Measurements from ENCODE around the gene DUSP5. TPM values are rescaled to one million over a fixed set of nuclear protein-coding genes. Genes with fewer than 3 reads are reported as not detected.
"Not testable (repeated sequence)": the region's sequence is repeated elsewhere in the genome, so short reads cannot be mapped to it uniquely, and the experiment has no call there.

DUSP5 gene
- total RNA-seq, 1 donor from 2014 or later: 5.2 TPM

- Histone ChIP-seq H3K4me1 (ENCODE audit: control insufficient read depth in 3 of 3, insufficient read depth in 3 of 3, low read length in 3 of 3) (peaks cover 0 to 8% (median 0%) of the 10 kb centered on the region in 3 donors), H3K27me3 (ENCODE audit: control insufficient read depth in 3 of 3, insufficient read depth in 3 of 3, low read length in 3 of 3) (peaks cover 15 to 31% (median 24%) of the 10 kb centered on the region in 3 donors), H3K9ac (ENCODE audit: low read depth in 1 of 3, low read length in 3 of 3) (no peak overlapping the region), H3K4me3 (ENCODE audit: low read length in 3 of 3) (no peak overlapping the region), H3K36me3 (ENCODE audit: control insufficient read depth in 3 of 3, insufficient read depth in 3 of 3, low read length in 3 of 3) (no peaks in the 10 kb centered on the region), H3K9me3 (ENCODE audit: control insufficient read depth in 3 of 3, low read length in 3 of 3) (no peaks in the 10 kb centered on the region), H3K27ac (ENCODE audit: low read depth, low read length) (no peak overlapping the region)
Measured at GRCh38 chr10:110528224-110528996, 30.7 kb downstream of the DUSP5 start.

GRCh38 chr10:110528997-110529524 lies 31.4 kb downstream of the DUSP5 start:
- H3K27ac ChIP-seq (ENCODE audit: low read depth, low read length); H3K4me3 ChIP-seq (ENCODE audit: low read length in 3 of 3); H3K9ac ChIP-seq (ENCODE audit: low read depth in 1 of 3, low read length in 3 of 3); H3K36me3 ChIP-seq (ENCODE audit: control insufficient read depth in 3 of 3, insufficient read depth in 3 of 3, low read length in 3 of 3); H3K9me3 ChIP-seq (ENCODE audit: control insufficient read depth in 3 of 3, low read length in 3 of 3); H3K4me1 ChIP-seq (ENCODE audit: control insufficient read depth in 3 of 3, insufficient read depth in 3 of 3, low read length in 3 of 3): not testable (repeated sequence)
- H3K27me3 ChIP-seq (ENCODE audit: control insufficient read depth in 3 of 3, insufficient read depth in 3 of 3, low read length in 3 of 3): peaks cover 15 to 31% (median 24%) of the 10 kb centered on the region in 3 donors

GRCh38 chr10:110529596-110530011 lies 31.9 kb downstream of the DUSP5 start:
- H3K9me3 ChIP-seq (ENCODE audit: control insufficient read depth in 3 of 3, low read length in 3 of 3): no peaks in the 10 kb centered on the region
- no peaks in the 10 kb centered on the region for H3K36me3 ChIP-seq (ENCODE audit: control insufficient read depth in 3 of 3, insufficient read depth in 3 of 3, low read length in 3 of 3)
- no peak overlapping the region for H3K27ac ChIP-seq (ENCODE audit: low read depth, low read length)
- H3K4me1 ChIP-seq (ENCODE audit: control insufficient read depth in 3 of 3, insufficient read depth in 3 of 3, low read length in 3 of 3): peaks cover 0 to 8% (median 0%) of the 10 kb centered on the region in 3 donors
- no peak overlapping the region for H3K9ac ChIP-seq (ENCODE audit: low read depth in 1 of 3, low read length in 3 of 3)
- peaks cover 15 to 31% (median 24%) of the 10 kb centered on the region in 3 donors for H3K27me3 ChIP-seq (ENCODE audit: control insufficient read depth in 3 of 3, insufficient read depth in 3 of 3, low read length in 3 of 3)
- no peak overlapping the region for H3K4me3 ChIP-seq (ENCODE audit: low read length in 3 of 3)

GRCh38 chr10:110530131-110530831 lies 32.6 kb downstream of the DUSP5 start:
- Histone ChIP-seq H3K27me3 (ENCODE audit: control insufficient read depth in 3 of 3, insufficient read depth in 3 of 3, low read length in 3 of 3) (peaks cover 15 to 33% (median 27%) of the 10 kb centered on the region in 3 donors), H3K9ac (ENCODE audit: low read depth in 1 of 3, low read length in 3 of 3) (peak overlapping the region in 1 of 3 donors; percentile 45), H3K36me3 (ENCODE audit: control insufficient read depth in 3 of 3, insufficient read depth in 3 of 3, low read length in 3 of 3) (no peaks in the 10 kb centered on the region), H3K9me3 (ENCODE audit: control insufficient read depth in 3 of 3, low read length in 3 of 3) (no peaks in the 10 kb centered on the region), H3K4me1 (ENCODE audit: control insufficient read depth in 3 of 3, insufficient read depth in 3 of 3, low read length in 3 of 3) (peaks cover 0 to 8% (median 0%) of the 10 kb centered on the region in 3 donors), H3K27ac (ENCODE audit: low read depth, low read length) (no peak overlapping the region), H3K4me3 (ENCODE audit: low read length in 3 of 3) (no peak overlapping the region)

- Histone ChIP-seq H3K27ac (ENCODE audit: low read depth, low read length) (no peak overlapping the region), H3K9ac (ENCODE audit: low read depth in 1 of 3, low read length in 3 of 3) (no peak overlapping the region), H3K4me3 (ENCODE audit: low read length in 3 of 3) (no peak overlapping the region), H3K9me3 (ENCODE audit: control insufficient read depth in 3 of 3, low read length in 3 of 3) (no peaks in the 10 kb centered on the region), H3K36me3 (ENCODE audit: control insufficient read depth in 3 of 3, insufficient read depth in 3 of 3, low read length in 3 of 3) (no peaks in the 10 kb centered on the region), H3K4me1 (ENCODE audit: control insufficient read depth in 3 of 3, insufficient read depth in 3 of 3, low read length in 3 of 3) (peaks cover 0 to 12% (median 0%) of the 10 kb centered on the region in 3 donors), H3K27me3 (ENCODE audit: control insufficient read depth in 3 of 3, insufficient read depth in 3 of 3, low read length in 3 of 3) (peaks cover 20 to 41% (median 27%) of the 10 kb centered on the region in 3 donors)
Measured at GRCh38 chr10:110531687-110532086, 34.0 kb downstream of the DUSP5 start.

GRCh38 chr10:110532628-110533027 lies 34.9 kb downstream of the DUSP5 start:
- Histone ChIP-seq H3K4me1 (ENCODE audit: control insufficient read depth in 3 of 3, insufficient read depth in 3 of 3, low read length in 3 of 3) (peaks cover 0 to 12% (median 0%) of the 10 kb centered on the region in 3 donors), H3K27me3 (ENCODE audit: control insufficient read depth in 3 of 3, insufficient read depth in 3 of 3, low read length in 3 of 3) (peaks cover 20 to 41% (median 27%) of the 10 kb centered on the region in 3 donors)
- not testable (repeated sequence) for H3K36me3 ChIP-seq (ENCODE audit: control insufficient read depth in 3 of 3, insufficient read depth in 3 of 3, low read length in 3 of 3); H3K9ac ChIP-seq (ENCODE audit: low read depth in 1 of 3, low read length in 3 of 3); H3K4me3 ChIP-seq (ENCODE audit: low read length in 3 of 3); H3K27ac ChIP-seq (ENCODE audit: low read depth, low read length); H3K9me3 ChIP-seq (ENCODE audit: control insufficient read depth in 3 of 3, low read length in 3 of 3)

GRCh38 chr10:110533149-110533548 lies 35.4 kb downstream of the DUSP5 start:
- no peaks in the 10 kb centered on the region for H3K9me3 ChIP-seq (ENCODE audit: control insufficient read depth in 3 of 3, low read length in 3 of 3)
- peaks cover 0 to 12% (median 0%) of the 10 kb centered on the region in 3 donors for H3K4me1 ChIP-seq (ENCODE audit: control insufficient read depth in 3 of 3, insufficient read depth in 3 of 3, low read length in 3 of 3)
- peaks cover 16 to 38% (median 27%) of the 10 kb centered on the region in 3 donors for H3K27me3 ChIP-seq (ENCODE audit: control insufficient read depth in 3 of 3, insufficient read depth in 3 of 3, low read length in 3 of 3)
- no peak overlapping the region for H3K4me3 ChIP-seq (ENCODE audit: low read length in 3 of 3)
- no peak overlapping the region for H3K9ac ChIP-seq (ENCODE audit: low read depth in 1 of 3, low read length in 3 of 3)
- no peak overlapping the region for H3K27ac ChIP-seq (ENCODE audit: low read depth, low read length)
- H3K36me3 ChIP-seq (ENCODE audit: control insufficient read depth in 3 of 3, insufficient read depth in 3 of 3, low read length in 3 of 3): no peaks in the 10 kb centered on the region

- Histone ChIP-seq H3K27ac (ENCODE audit: low read depth, low read length) (no peak overlapping the region), H3K9ac (ENCODE audit: low read depth in 1 of 3, low read length in 3 of 3) (no peak overlapping the region), H3K9me3 (ENCODE audit: control insufficient read depth in 3 of 3, low read length in 3 of 3) (no peaks in the 10 kb centered on the region), H3K4me1 (ENCODE audit: control insufficient read depth in 3 of 3, insufficient read depth in 3 of 3, low read length in 3 of 3) (peaks cover 0 to 12% (median 0%) of the 10 kb centered on the region in 3 donors), H3K4me3 (ENCODE audit: low read length in 3 of 3) (no peak overlapping the region), H3K36me3 (ENCODE audit: control insufficient read depth in 3 of 3, insufficient read depth in 3 of 3, low read length in 3 of 3) (no peaks in the 10 kb centered on the region), H3K27me3 (ENCODE audit: control insufficient read depth in 3 of 3, insufficient read depth in 3 of 3, low read length in 3 of 3) (peaks cover 16 to 33% (median 24%) of the 10 kb centered on the region in 3 donors)
Measured at GRCh38 chr10:110534571-110534970, 36.9 kb downstream of the DUSP5 start.

GRCh38 chr10:110535958-110536891 lies 38.5 kb downstream of the DUSP5 start:
- no peaks in the 10 kb centered on the region for H3K36me3 ChIP-seq (ENCODE audit: control insufficient read depth in 3 of 3, insufficient read depth in 3 of 3, low read length in 3 of 3)
- H3K9me3 ChIP-seq (ENCODE audit: control insufficient read depth in 3 of 3, low read length in 3 of 3): no peaks in the 10 kb centered on the region
- peaks cover 0 to 4% (median 0%) of the 10 kb centered on the region in 3 donors for H3K4me1 ChIP-seq (ENCODE audit: control insufficient read depth in 3 of 3, insufficient read depth in 3 of 3, low read length in 3 of 3)
- H3K4me3 ChIP-seq (ENCODE audit: low read length in 3 of 3): no peak overlapping the region
- peaks cover 9 to 23% (median 13%) of the 10 kb centered on the region in 3 donors for H3K27me3 ChIP-seq (ENCODE audit: control insufficient read depth in 3 of 3, insufficient read depth in 3 of 3, low read length in 3 of 3)
- H3K27ac ChIP-seq (ENCODE audit: low read depth, low read length): no peak overlapping the region
- no peak overlapping the region for H3K9ac ChIP-seq (ENCODE audit: low read depth in 1 of 3, low read length in 3 of 3)
